ENCODE measurements around the gene TPRX2.

- no peak for TF ChIP-seq CTCF (conservative IDR thresholded peaks at IDR 0.05; ENCODE audit: low read depth, low read length)
- TF ChIP-seq EZH2 (IDR thresholded peaks at IDR 0.05; ENCODE audit: low read length, unreplicated experiment): no peak
- TF ChIP-seq EZH2phosphoT487 (IDR thresholded peaks at IDR 0.05; ENCODE audit: borderline replicate concordance, low read length): no peak
Measured at GRCh38 chr19:47881757-47882156, 22.7 kb downstream of the TPRX2 start.

All from PC-3 (cell line).